Activated T-helper 2 cell treated with anti-CD3 and anti-CD28 coated beads, Interferon-gamma antibody, Interleukin-2, Interleukin-4, amounts not matched to agents 10 μg/mL and 5 μg/mL and 100 μg/mL, durations not matched to agents 14 hours and 24 hours and 36 hours (primary cell): Measurements from ENCODE around the gene GRK7. TPM values are rescaled to one million over a fixed set of nuclear protein-coding genes. Genes with fewer than 3 reads are reported as not detected.

ENCODE experiments used
- DNase-seq: peaks from one replicate; pipeline ENCODE4 v3.0.0; 2021; ENCODE audit warnings: low spot score
- H3K27ac Mint-ChIP-seq: one replicate; pipeline ENCODE4 v1.8.0; 2021; ENCODE audit warnings: mixed read lengths
- H3K27me3 Mint-ChIP-seq: one replicate; pipeline ENCODE4 v1.8.0; 2021; ENCODE audit warnings: low read depth, mixed read lengths
- H3K36me3 Mint-ChIP-seq: one replicate; pipeline ENCODE4 v1.8.0; 2021; ENCODE audit warnings: low read depth, mixed read lengths
- H3K4me1 Mint-ChIP-seq: one replicate; pipeline ENCODE4 v1.8.0; 2021; ENCODE audit warnings: low read depth, mixed read lengths
- H3K4me3 Mint-ChIP-seq: one replicate; pipeline ENCODE4 v1.8.0; 2021; ENCODE audit warnings: low read depth, mild to moderate bottlenecking, moderate library complexity, mixed read lengths
- H3K9me3 Mint-ChIP-seq: one replicate; pipeline ENCODE4 v1.8.0; 2021; ENCODE audit warnings: mixed read lengths
- intact Hi-C: fragments of 100-400 bp; cut with micrococcal nuclease; formaldehyde crosslinking; loops from one replicate; pipeline ENCODE4 v1.15.1; 2023
- total RNA-seq: library from RNA; stranded (reverse); gene quantifications from 2 replicates; pipeline ENCODE4 v1.2.3, GENCODE V29; 2022

Gene GRK7
- total RNA-seq = not detected in 2 replicates

GRCh38 chr3:141763088-141763750 is at the start of gene GRK7:
Gene GRK7, plus strand, starts transcription at chr3:141763408. Its CDS starts 14,877 bp downstream, at chr3:141778285.
- H3K9me3 Mint-ChIP-seq = no peaks in the 10 kb centered on the region
- no peaks in the 10 kb centered on the region for H3K36me3 Mint-ChIP-seq
- DNase-seq = no peak
- H3K27me3 Mint-ChIP-seq = no peaks in the 10 kb centered on the region
- H3K27ac Mint-ChIP-seq = no peak within 1 kb of the TSS
- intact Hi-C loops = no loop called here
- H3K4me1 Mint-ChIP-seq = peaks cover 14% of the 10 kb centered on the region
- H3K4me3 Mint-ChIP-seq = no peak within 1 kb of the TSS

- Mint-ChIP-seq H3K4me3 (no peak overlapping the region), H3K36me3 (no peaks in the 10 kb centered on the region), H3K9me3 (peaks cover 7% of the 10 kb centered on the region), H3K4me1 (no peaks in the 10 kb centered on the region), H3K27me3 (peaks cover 17% of the 10 kb centered on the region), H3K27ac (no peak overlapping the region)
- intact Hi-C loops = no loop called here
- no peak for DNase-seq
Measured at GRCh38 chr3:141714671-141715070, 48.5 kb upstream of the GRK7 start.

DNA sequence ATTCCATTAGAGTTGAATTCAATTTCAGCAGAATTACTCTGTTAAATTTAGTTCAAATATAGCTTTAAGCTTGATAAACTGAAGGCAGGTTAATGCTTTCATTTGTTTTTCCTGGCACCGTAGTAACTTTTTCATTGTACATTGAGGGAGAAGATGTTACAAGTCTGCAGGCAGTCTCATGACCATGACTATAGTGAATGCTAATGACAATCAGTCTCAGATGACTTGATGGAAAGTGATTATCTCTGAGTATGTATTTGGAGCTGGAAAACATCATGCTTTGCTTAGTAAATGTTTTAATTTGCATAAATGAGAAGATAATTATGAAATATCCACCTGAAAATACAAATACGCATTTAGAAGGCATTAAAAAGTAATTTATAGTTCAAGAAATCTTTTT is 41.1 kb upstream of the GRK7 start:
- peaks cover 16% of the 10 kb centered on the region for H3K27me3 Mint-ChIP-seq
- no peaks in the 10 kb centered on the region for H3K4me1 Mint-ChIP-seq
- no peak overlapping the region for H3K4me3 Mint-ChIP-seq
- no peak overlapping the region for H3K27ac Mint-ChIP-seq
- no peaks in the 10 kb centered on the region for H3K9me3 Mint-ChIP-seq
- DNase-seq = no peak
- intact Hi-C loops = no loop called here
- H3K36me3 Mint-ChIP-seq = no peaks in the 10 kb centered on the region

- no peak overlapping the region for H3K4me3 Mint-ChIP-seq
- H3K4me1 Mint-ChIP-seq = no peaks in the 10 kb centered on the region
- peaks cover 12% of the 10 kb centered on the region for H3K27me3 Mint-ChIP-seq
- no peaks in the 10 kb centered on the region for H3K36me3 Mint-ChIP-seq
- intact Hi-C loops = no loop called here
- H3K9me3 Mint-ChIP-seq = no peaks in the 10 kb centered on the region
- H3K27ac Mint-ChIP-seq = no peak overlapping the region
- DNase-seq = no peak
Measured at GRCh38 chr3:141722648-141723047, 40.6 kb upstream of the GRK7 start.

GRCh38 chr3:141723255-141723654 is 40.0 kb upstream of the GRK7 start:
- intact Hi-C loops = no loop called here
- H3K9me3 Mint-ChIP-seq = no peaks in the 10 kb centered on the region
- H3K27ac Mint-ChIP-seq = no peak overlapping the region

DNA sequence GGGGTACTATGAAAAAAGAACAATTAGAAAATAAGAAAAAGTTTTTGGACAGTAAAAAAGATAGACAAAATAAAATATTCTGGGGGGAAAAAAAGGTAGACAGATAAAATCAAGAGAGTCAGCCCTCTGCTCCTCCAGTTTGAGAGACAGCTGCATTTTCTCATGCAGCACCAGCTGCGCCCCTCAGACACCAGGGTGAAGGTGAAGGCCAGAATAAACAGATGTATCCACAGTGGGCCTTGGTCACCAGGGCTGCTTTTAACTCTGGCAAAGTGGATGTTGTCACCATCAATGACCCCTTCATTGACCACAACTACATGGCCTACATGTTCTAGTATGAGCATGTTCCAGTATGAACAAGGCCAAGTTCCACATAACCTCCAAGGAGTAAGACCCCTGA is 39.0 kb upstream of the GRK7 start:
- DNase-seq = no peak
- peaks cover 9% of the 10 kb centered on the region for H3K27me3 Mint-ChIP-seq
- H3K4me1 Mint-ChIP-seq = no peaks in the 10 kb centered on the region
- H3K9me3 Mint-ChIP-seq = no peaks in the 10 kb centered on the region
- H3K27ac Mint-ChIP-seq = no peak overlapping the region
- H3K36me3 Mint-ChIP-seq = no peaks in the 10 kb centered on the region
- H3K4me3 Mint-ChIP-seq = no peak overlapping the region
- intact Hi-C loops = no loop called here

More at GRCh38 chr3:141723255-141723654, 40.0 kb upstream of the GRK7 start:
- DNase-seq = no peak
- Mint-ChIP-seq H3K4me3 (no peak overlapping the region), H3K36me3 (no peaks in the 10 kb centered on the region), H3K27me3 (peaks cover 12% of the 10 kb centered on the region), H3K4me1 (no peaks in the 10 kb centered on the region)

- no peaks in the 10 kb centered on the region for H3K9me3 Mint-ChIP-seq
- no peak overlapping the region for H3K27ac Mint-ChIP-seq
- no peak overlapping the region for H3K4me3 Mint-ChIP-seq
- intact Hi-C loops = no loop called here
- no peak for DNase-seq
- H3K27me3 Mint-ChIP-seq = peaks cover 11% of the 10 kb centered on the region
- H3K4me1 Mint-ChIP-seq = no peaks in the 10 kb centered on the region
- no peaks in the 10 kb centered on the region for H3K36me3 Mint-ChIP-seq
Measured at GRCh38 chr3:141725036-141725435, 38.2 kb upstream of the GRK7 start.

- Mint-ChIP-seq H3K27me3 (peaks cover 11% of the 10 kb centered on the region), H3K4me1 (no peaks in the 10 kb centered on the region), H3K36me3 (no peaks in the 10 kb centered on the region), H3K4me3 (no peak overlapping the region), H3K9me3 (no peaks in the 10 kb centered on the region), H3K27ac (no peak overlapping the region)
- no peak for DNase-seq
- intact Hi-C loops = no loop called here
Measured at GRCh38 chr3:141726483-141726882, 36.7 kb upstream of the GRK7 start.

- Mint-ChIP-seq H3K27me3 (peaks cover 11% of the 10 kb centered on the region), H3K9me3 (no peaks in the 10 kb centered on the region), H3K4me3 (no peak overlapping the region), H3K36me3 (no peaks in the 10 kb centered on the region), H3K27ac (no peak overlapping the region), H3K4me1 (no peaks in the 10 kb centered on the region)
- intact Hi-C loops = no loop called here
- DNase-seq = no peak
Measured at GRCh38 chr3:141728355-141728892, 34.8 kb upstream of the GRK7 start.

DNA sequence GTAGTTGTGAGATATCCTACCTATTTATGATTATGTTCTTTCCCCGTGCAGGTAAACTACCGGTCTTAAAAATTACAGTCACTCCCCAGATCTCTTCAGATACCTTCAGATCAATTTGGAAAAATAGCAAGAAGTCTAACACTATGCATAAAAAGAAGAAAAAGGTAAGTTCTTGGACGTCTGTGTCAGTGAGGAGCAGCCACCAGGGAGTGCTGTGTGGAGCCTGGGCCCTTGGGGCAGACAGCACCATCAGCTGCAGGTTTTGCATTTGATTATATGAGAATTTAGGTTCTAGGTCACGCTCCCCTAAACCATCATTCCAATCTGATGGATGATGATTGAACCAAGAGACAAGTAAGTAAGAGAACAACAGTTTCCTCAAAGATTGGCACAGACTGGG is 34.0 kb upstream of the GRK7 start:
- intact Hi-C loops = no loop called here
- Mint-ChIP-seq H3K36me3 (no peaks in the 10 kb centered on the region), H3K4me3 (no peak overlapping the region), H3K27me3 (peaks cover 12% of the 10 kb centered on the region), H3K9me3 (no peaks in the 10 kb centered on the region), H3K4me1 (no peaks in the 10 kb centered on the region), H3K27ac (no peak overlapping the region)
- no peak for DNase-seq

GRCh38 chr3:141735176-141735575 is 28.0 kb upstream of the GRK7 start:
- H3K27me3 Mint-ChIP-seq = peaks cover 7% of the 10 kb centered on the region

DNA sequence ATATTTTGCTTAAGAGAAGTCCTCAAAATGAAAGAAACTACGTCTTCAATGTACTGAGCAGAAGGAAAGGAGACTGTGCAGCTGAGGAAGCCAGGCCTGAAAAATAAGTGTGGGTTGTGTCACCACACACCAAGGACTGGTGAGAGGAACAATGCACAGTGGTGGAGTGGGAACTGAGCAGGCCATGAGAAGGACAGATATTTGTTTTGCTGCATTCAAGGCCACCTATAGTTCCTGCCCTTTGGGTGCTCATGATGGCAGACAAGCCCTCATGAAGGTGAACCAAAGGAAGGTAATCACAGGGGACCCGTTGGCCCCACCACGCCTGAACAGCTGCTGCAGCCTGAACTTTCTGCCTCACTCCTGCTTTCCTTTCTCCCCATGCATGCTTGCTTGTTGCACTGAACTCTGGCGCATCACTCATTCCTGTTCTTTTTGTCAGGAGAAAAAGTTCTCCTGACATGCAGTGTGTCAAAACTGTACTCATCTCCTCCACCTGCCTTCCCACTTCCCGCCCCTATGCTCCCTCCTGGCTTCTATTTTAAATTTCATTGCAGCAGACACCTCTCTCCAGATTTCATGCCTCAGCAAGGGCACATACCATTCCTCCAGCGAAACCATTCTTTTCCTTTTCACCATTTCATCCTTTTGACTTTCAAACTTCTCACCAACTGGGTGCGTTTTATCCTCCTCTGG is 27.3 kb upstream of the GRK7 start:
- no peak overlapping the region for H3K4me3 Mint-ChIP-seq
- H3K27ac Mint-ChIP-seq = no peak overlapping the region
- H3K36me3 Mint-ChIP-seq = peaks cover 18% of the 10 kb centered on the region
- DNase-seq = no peak
- intact Hi-C loops = loop anchor here (5.0 to 10.0 kb wide), 2 partner anchors 424 to 539 kb away; no protein-coding TSS in a partner anchor
- no peaks in the 10 kb centered on the region for H3K9me3 Mint-ChIP-seq
- H3K27me3 Mint-ChIP-seq = peaks cover 7% of the 10 kb centered on the region
- H3K4me1 Mint-ChIP-seq = peaks cover 12% of the 10 kb centered on the region

More at GRCh38 chr3:141735176-141735575, 28.0 kb upstream of the GRK7 start:
- Mint-ChIP-seq H3K4me3 (no peak overlapping the region), H3K27ac (no peak overlapping the region), H3K4me1 (peaks cover 4% of the 10 kb centered on the region), H3K9me3 (no peaks in the 10 kb centered on the region), H3K36me3 (peaks cover 13% of the 10 kb centered on the region)
- intact Hi-C loops = loop anchor here (5.0 to 10.0 kb wide), 2 partner anchors 423 to 540 kb away; no protein-coding TSS in a partner anchor
- DNase-seq = no peak

DNA sequence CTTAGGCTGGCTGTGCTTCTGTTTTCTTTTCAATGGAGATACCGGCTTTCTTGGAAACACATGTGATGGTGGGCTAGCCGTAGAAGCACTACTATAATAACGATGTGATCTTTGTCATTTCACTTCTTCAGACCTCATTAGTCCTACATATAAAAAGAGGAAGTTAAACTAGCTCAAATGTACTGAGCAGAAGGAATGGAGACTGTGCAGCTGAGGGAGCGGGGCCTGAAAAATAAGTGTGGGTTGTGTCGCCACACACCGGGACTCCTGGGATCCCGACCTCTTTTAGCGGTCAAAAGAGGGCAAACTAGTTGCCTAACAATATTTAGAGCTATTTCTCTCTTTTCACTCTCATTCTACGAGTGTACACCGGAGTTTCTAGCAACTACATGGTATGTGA is 26.1 kb upstream of the GRK7 start:
- Mint-ChIP-seq H3K27me3 (peaks cover 7% of the 10 kb centered on the region), H3K4me1 (peaks cover 18% of the 10 kb centered on the region), H3K36me3 (peaks cover 21% of the 10 kb centered on the region), H3K27ac (no peak overlapping the region), H3K9me3 (no peaks in the 10 kb centered on the region), H3K4me3 (no peak overlapping the region)
- no peak for DNase-seq
- intact Hi-C loops = loop anchor here (5.0 to 10.0 kb wide), 2 partner anchors 425 to 538 kb away; no protein-coding TSS in a partner anchor
